ENCODE data around the gene PPFIBP1. TPM values are rescaled to one million over a fixed set of nuclear protein-coding genes. Genes with fewer than 3 reads are reported as not detected.

PPFIBP1 gene
- 10 to 100 TPM; 15.3 to 52.9 (median 39.8) TPM for total RNA-seq

- peak; percentile 100 for DNase-seq
- in situ Hi-C loops (cut with MboI; ENCODE audit: low pct_ligation_motif_present in 1 of 4, low pct_unique_long_range_greater_than_20kb in 1 of 4, low sequenced_read_pairs in 3 of 4), result no loop called here
- peak within 1 kb of the TSS; percentile 51 to 92 (median 65) for H3K4me3 ChIP-seq
- intact Hi-C loops (cut with DNase I; ENCODE audit: low total_unique reads), result no loop called here
- H3K4me1 ChIP-seq, result peaks cover 0 to 26% (median 13%) of the 10 kb centered on the region in 4 donors
- no peaks in the 10 kb centered on the region for H3K36me3 ChIP-seq
- peak within 1 kb of the TSS; percentile 86 to 94 (median 90) for H3K27ac ChIP-seq
- H3K9me3 ChIP-seq, result no peaks in the 10 kb centered on the region
- peak in 4 of 5 experiments; percentile 13 to 45 (median 26) for TF ChIP-seq CTCF (IDR thresholded peaks at IDR 0.05)
- TF ChIP-seq POLR2A (IDR thresholded peaks at IDR 0.05), result peak; percentile 95
- TF ChIP-seq EP300 (IDR thresholded peaks at IDR 0.05; ENCODE audit: low read depth), result no peak
- TF ChIP-seq POLR2AphosphoS5 (IDR thresholded peaks at IDR 0.05), result peak; percentile 91 to 96 (median 95)
- WGBS, 2 donors (ENCODE audit: low coverage in 1 of 2), result 0% methylated on average over 6 to 40 of the region's 41 CpGs
- H3K27me3 ChIP-seq, result no peaks in the 10 kb centered on the region
These were observed at the start of gene PPFIBP1 for GRCh38 chr12:27523642-27524493. Gene PPFIBP1, plus strand, starts transcription at chr12:27524206. Its CDS starts 109,191 bp downstream, at chr12:27633397.

- 55 to 57% methylated on average over 3 of the region's 3 CpGs for WGBS, 2 donors (ENCODE audit: low coverage in 1 of 2)
- Histone ChIP-seq H3K27me3 (no peaks in the 10 kb centered on the region), H3K4me3 (no peak overlapping the region), H3K36me3 (no peaks in the 10 kb centered on the region), H3K9me3 (peaks cover 9 to 18% of the 10 kb centered on the region in 2 donors), H3K4me1 (peaks cover 0 to under 1% (median 0%) of the 10 kb centered on the region in 4 donors), H3K27ac (no peak overlapping the region)
- no peak for DNase-seq
- TF ChIP-seq EP300 (IDR thresholded peaks at IDR 0.05; ENCODE audit: low read depth) (no peak), POLR2A (IDR thresholded peaks at IDR 0.05) (no peak), CTCF (IDR thresholded peaks at IDR 0.05) (no peak), POLR2AphosphoS5 (IDR thresholded peaks at IDR 0.05) (no peak)
- in situ Hi-C loops (cut with MboI; ENCODE audit: low pct_ligation_motif_present in 1 of 4, low pct_unique_long_range_greater_than_20kb in 1 of 4, low sequenced_read_pairs in 3 of 4) (no loop called here), intact Hi-C loops (cut with DNase I; ENCODE audit: low total_unique reads) (no loop called here)
These were observed 49.7 kb upstream of the PPFIBP1 start for GRCh38 chr12:27474344-27474743.

GRCh38 chr12:27477049-27477448 is 47.0 kb upstream of the PPFIBP1 start:
- TF ChIP-seq CTCF (IDR thresholded peaks at IDR 0.05) (no peak), EP300 (IDR thresholded peaks at IDR 0.05; ENCODE audit: low read depth) (no peak), POLR2A (IDR thresholded peaks at IDR 0.05) (no peak), POLR2AphosphoS5 (IDR thresholded peaks at IDR 0.05) (no peak)
- Histone ChIP-seq H3K27ac (no peak overlapping the region), H3K4me1 (no peaks in the 10 kb centered on the region), H3K9me3 (peaks cover 9 to 18% of the 10 kb centered on the region in 2 donors), H3K27me3 (no peaks in the 10 kb centered on the region), H3K4me3 (no peak overlapping the region), H3K36me3 (no peaks in the 10 kb centered on the region)
- in situ Hi-C loops (cut with MboI; ENCODE audit: low pct_ligation_motif_present in 1 of 4, low pct_unique_long_range_greater_than_20kb in 1 of 4, low sequenced_read_pairs in 3 of 4) (no loop called here), intact Hi-C loops (cut with DNase I; ENCODE audit: low total_unique reads) (no loop called here)
- no peak for DNase-seq

GRCh38 chr12:27478949-27479348 is 45.1 kb upstream of the PPFIBP1 start:
- Histone ChIP-seq H3K9me3 (peaks cover 9 to 18% of the 10 kb centered on the region in 2 donors), H3K27ac (no peak overlapping the region), H3K4me3 (no peak overlapping the region), H3K27me3 (no peaks in the 10 kb centered on the region), H3K36me3 (no peaks in the 10 kb centered on the region), H3K4me1 (no peaks in the 10 kb centered on the region)
- intact Hi-C loops (cut with DNase I; ENCODE audit: low total_unique reads) (no loop called here), in situ Hi-C loops (cut with MboI; ENCODE audit: low pct_ligation_motif_present in 1 of 4, low pct_unique_long_range_greater_than_20kb in 1 of 4, low sequenced_read_pairs in 3 of 4) (no loop called here)
- no peak for TF ChIP-seq POLR2A (IDR thresholded peaks at IDR 0.05)
- no peak for TF ChIP-seq CTCF (IDR thresholded peaks at IDR 0.05)
- TF ChIP-seq EP300 (IDR thresholded peaks at IDR 0.05; ENCODE audit: low read depth), result no peak
- DNase-seq, result no peak
